MM.1S (cell line): ENCODE measurements around the gene LCA5L.

Source experiments
- EZH2phosphoT487 ChIP-seq: fragments of 300-600 bp; sonication (generic); IDR thresholded peaks from 2 replicates; pipeline ENCODE4 v1.6.1; 2018; ENCODE audit warnings: antibody characterized with exemption, low read length
- TF ChIP-seq, protein P1 (sequence below): fragments of 300-600 bp; sonication (generic); IDR thresholded peaks from 2 replicates; pipeline ENCODE4 v1.5.1; 2016; ENCODE audit warnings: antibody characterized with exemption, low read length, mixed read lengths

DNA sequence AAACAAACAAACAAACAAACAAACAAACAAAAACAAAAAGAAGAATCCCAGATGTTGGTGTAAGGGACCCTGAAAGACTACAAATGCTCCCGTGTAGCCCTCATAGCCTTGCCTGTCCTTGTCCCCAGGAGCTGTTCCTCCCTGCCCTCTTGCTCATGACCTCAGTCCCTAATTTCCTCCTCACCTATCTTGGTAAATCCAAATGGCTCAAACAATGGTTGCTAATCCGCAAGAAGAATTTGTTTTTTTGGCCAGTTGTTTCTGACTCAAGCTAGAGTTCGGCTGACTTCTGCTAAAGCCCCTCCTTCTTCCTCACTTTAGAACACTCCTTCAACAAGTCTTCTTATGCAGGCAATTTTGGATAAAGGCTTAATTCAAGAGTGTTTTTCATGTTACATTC lies 15.6 kb downstream of the LCA5L start:
- TF ChIP-seq, protein P1, sequence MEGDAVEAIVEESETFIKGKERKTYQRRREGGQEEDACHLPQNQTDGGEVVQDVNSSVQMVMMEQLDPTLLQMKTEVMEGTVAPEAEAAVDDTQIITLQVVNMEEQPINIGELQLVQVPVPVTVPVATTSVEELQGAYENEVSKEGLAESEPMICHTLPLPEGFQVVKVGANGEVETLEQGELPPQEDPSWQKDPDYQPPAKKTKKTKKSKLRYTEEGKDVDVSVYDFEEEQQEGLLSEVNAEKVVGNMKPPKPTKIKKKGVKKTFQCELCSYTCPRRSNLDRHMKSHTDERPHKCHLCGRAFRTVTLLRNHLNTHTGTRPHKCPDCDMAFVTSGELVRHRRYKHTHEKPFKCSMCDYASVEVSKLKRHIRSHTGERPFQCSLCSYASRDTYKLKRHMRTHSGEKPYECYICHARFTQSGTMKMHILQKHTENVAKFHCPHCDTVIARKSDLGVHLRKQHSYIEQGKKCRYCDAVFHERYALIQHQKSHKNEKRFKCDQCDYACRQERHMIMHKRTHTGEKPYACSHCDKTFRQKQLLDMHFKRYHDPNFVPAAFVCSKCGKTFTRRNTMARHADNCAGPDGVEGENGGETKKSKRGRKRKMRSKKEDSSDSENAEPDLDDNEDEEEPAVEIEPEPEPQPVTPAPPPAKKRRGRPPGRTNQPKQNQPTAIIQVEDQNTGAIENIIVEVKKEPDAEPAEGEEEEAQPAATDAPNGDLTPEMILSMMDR, result no peak
- TF ChIP-seq EZH2phosphoT487, result no peak
